WTC11 (cell line): ENCODE measurements around the gene NATD1. TPM values are rescaled to one million over a fixed set of nuclear protein-coding genes. Genes with fewer than 3 reads are reported as not detected.
"Not testable (repeated sequence)": the region's sequence is repeated elsewhere in the genome, so short reads cannot be mapped to it uniquely, and the experiment has no call there.

Experiments used
- ATAC-seq: fragments of 200-7000 bp; cut with Tn5 transposase; 2 replicates; pipeline ENCODE4 v1.10.0; 2021; ENCODE audit warnings: mild to moderate bottlenecking, moderate library complexity
- CTCF ChIA-PET: fragments of 300-600 bp; sonication (Branson Sonifier 250); formaldehyde crosslinking; loops from one replicate; lab custom pipeline; 2021; ENCODE audit warnings: antibody characterized with exemption; lab: Charles Lee
- POLR2A ChIA-PET: fragments of 350-600 bp; sonication (Branson Sonifier 250); formaldehyde crosslinking; loops from one replicate; lab custom pipeline; 2021; ENCODE audit warnings: antibody characterized with exemption; lab: Charles Lee
- DNase-seq: peaks from one replicate; pipeline ENCODE4 v3.0.0; 2021; ENCODE audit warnings: low spot score
- H3K27ac Mint-ChIP-seq: 2 replicates; pipeline ENCODE4 v1.8.0; 2021; ENCODE audit warnings: mixed read lengths
- H3K27me3 Mint-ChIP-seq: 2 replicates; pipeline ENCODE4 v1.8.0; 2021; ENCODE audit warnings: low read depth, mild to moderate bottlenecking, moderate library complexity, mixed read lengths
- H3K36me3 Mint-ChIP-seq: 2 replicates; pipeline ENCODE4 v1.8.0; 2021; ENCODE audit warnings: mixed read lengths
- H3K4me1 Mint-ChIP-seq: 2 replicates; pipeline ENCODE4 v1.8.0; 2022; ENCODE audit warnings: mixed read lengths
- H3K4me3 Mint-ChIP-seq: 2 replicates; pipeline ENCODE4 v1.8.0; 2021; ENCODE audit warnings: mild to moderate bottlenecking, moderate library complexity, mixed read lengths
- H3K9me3 Mint-ChIP-seq: 2 replicates; pipeline ENCODE4 v1.8.0; 2021; ENCODE audit warnings: mixed read lengths
- CBFB ChIP-seq: sonication (generic); formaldehyde crosslinking; IDR thresholded peaks from 2 replicates; pipeline ENCODE4 v1.8.1; 2022; ENCODE audit warnings: mild to moderate bottlenecking, low read depth, missing genetic modification reagents
- EMX1 ChIP-seq: fragments of 250-450 bp; sonication (Bioruptor Pico); IDR thresholded peaks from 2 replicates; pipeline ENCODE4 v1.8.0; 2021; ENCODE audit warnings: mild to moderate bottlenecking
- FOXP1 ChIP-seq: sonication (generic); formaldehyde crosslinking; IDR thresholded peaks from 2 replicates; pipeline ENCODE4 v1.8.0; 2022; ENCODE audit warnings: missing genetic modification reagents, mild to moderate bottlenecking, moderate library complexity, borderline replicate concordance
- GABPB1 ChIP-seq: sonication (generic); formaldehyde crosslinking; IDR thresholded peaks from 2 replicates; pipeline ENCODE4 v1.8.1; 2023; ENCODE audit warnings: mild to moderate bottlenecking, missing genetic modification reagents
- GTF2I ChIP-seq: fragments of 250-450 bp; sonication (Bioruptor Pico); conservative IDR thresholded peaks from 2 replicates; pipeline ENCODE4 v1.4.0; 2021; ENCODE audit warnings: mild to moderate bottlenecking
- JUN ChIP-seq: sonication (generic); formaldehyde crosslinking; IDR thresholded peaks from 2 replicates; pipeline ENCODE4 v1.8.0; 2023; ENCODE audit warnings: mild to moderate bottlenecking, missing genetic modification reagents
- OVOL2 ChIP-seq: fragments of 250-450 bp; sonication (Bioruptor Pico); IDR thresholded peaks from 2 replicates; pipeline ENCODE4 v1.9.0; 2021; ENCODE audit warnings: mild to moderate bottlenecking, borderline replicate concordance
- SMAD4 ChIP-seq: sonication (generic); formaldehyde crosslinking; IDR thresholded peaks from 2 replicates; pipeline ENCODE4 v1.8.0; 2022; ENCODE audit warnings: mild to moderate bottlenecking, missing genetic modification reagents
- TEAD1 ChIP-seq: sonication (generic); formaldehyde crosslinking; IDR thresholded peaks from 2 replicates; pipeline ENCODE4 v1.8.0; 2022; ENCODE audit warnings: mild to moderate bottlenecking, missing genetic modification reagents
- ZNF423 ChIP-seq: fragments of 250-450 bp; sonication (Bioruptor Pico); IDR thresholded peaks from 2 replicates; pipeline ENCODE4 v2.1.2; 2022; ENCODE audit warnings: mild to moderate bottlenecking, moderate library complexity
- total RNA-seq: library from RNA; stranded (reverse); gene quantifications from 3 replicates; pipeline ENCODE4 v1.2.3, GENCODE V29; 2021
- TF ChIP-seq, protein P1 (sequence below): fragments of 250-450 bp; sonication (Bioruptor Pico); IDR thresholded peaks from 2 replicates; pipeline ENCODE4 v1.9.0; 2021; ENCODE audit warnings: moderate library complexity, mild to moderate bottlenecking, inconsistent platforms, borderline replicate concordance
- TF ChIP-seq, protein P2 (sequence below): fragments of 250-450 bp; sonication (Bioruptor Pico); IDR thresholded peaks from 2 replicates; pipeline ENCODE4 v1.8.0; 2021; ENCODE audit warnings: mild to moderate bottlenecking
- TF ChIP-seq, protein P3 (sequence below): sonication (generic); formaldehyde crosslinking; IDR thresholded peaks from 2 replicates; pipeline ENCODE4 v1.8.1; 2023; ENCODE audit warnings: mild to moderate bottlenecking, missing genetic modification reagents
- TF ChIP-seq, protein P4 (sequence below): sonication (generic); formaldehyde crosslinking; IDR thresholded peaks from 2 replicates; pipeline ENCODE4 v1.8.0; 2022; ENCODE audit warnings: mild to moderate bottlenecking, missing genetic modification reagents

The NATD1 gene
- total RNA-seq, 1 experiment from 2014 or later = 10.1 TPM

DNA sequence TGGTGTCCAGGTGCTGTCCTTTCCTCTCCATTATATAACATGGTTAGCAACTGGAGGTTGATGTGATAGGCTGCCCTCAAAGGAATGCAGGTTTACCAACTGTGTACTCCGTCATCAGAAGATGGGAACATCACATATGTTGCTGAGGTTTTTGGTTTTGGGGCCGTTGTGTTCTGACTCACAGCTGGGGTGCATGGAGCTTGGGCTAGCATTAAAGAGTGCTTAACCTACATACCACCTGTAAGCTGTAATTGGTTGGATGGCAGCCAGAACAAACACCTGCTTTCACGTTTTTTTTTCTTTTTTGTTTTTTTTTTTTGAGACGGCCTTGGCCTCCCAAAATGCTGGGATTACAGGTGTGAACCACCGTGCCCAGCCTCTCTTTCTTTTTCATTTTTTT is 60.2 kb downstream of the NATD1 start:
- POLR2A ChIA-PET = no interaction called here
- no peak overlapping the region for H3K4me3 Mint-ChIP-seq
- H3K9me3 Mint-ChIP-seq = no peaks in the 10 kb centered on the region
- peaks cover 24% of the 10 kb centered on the region for H3K4me1 Mint-ChIP-seq
- CTCF ChIA-PET = interaction anchor here (0.9 kb wide), 1 partner anchor 74 kb away, joined by 3 read pairs; no protein-coding TSS in a partner anchor
- no peak for DNase-seq
- no peaks in the 10 kb centered on the region for H3K27me3 Mint-ChIP-seq
- peak; percentile 16; the same call in 1 of the 2 replicates for ATAC-seq
- no peak for TF ChIP-seq SMAD4 (CRISPR knock-in tag)
- H3K27ac Mint-ChIP-seq = no peak overlapping the region
- peaks cover 22% of the 10 kb centered on the region for H3K36me3 Mint-ChIP-seq

DNA sequence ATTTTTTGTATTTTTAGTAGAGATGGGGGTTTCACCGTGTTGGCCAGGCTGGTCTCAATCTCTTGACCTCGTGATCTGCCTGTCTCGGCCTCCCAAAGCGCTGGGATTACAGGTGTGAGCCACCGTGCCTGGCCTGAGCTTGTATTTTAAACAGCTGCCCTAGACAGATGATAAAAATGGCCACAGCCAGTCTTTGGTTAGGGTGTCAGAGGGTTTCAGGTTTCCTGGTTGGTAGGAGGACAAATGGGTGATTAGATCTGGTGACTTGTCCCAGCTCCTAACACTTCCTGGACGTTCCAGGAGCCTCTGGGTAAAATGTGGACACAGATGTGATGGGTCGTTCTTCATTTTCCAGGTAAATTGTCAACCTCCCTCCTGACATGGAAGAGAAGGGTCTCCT is 60.8 kb downstream of the NATD1 start:
- CTCF ChIA-PET = interaction anchor here (0.8 to 0.9 kb wide), 2 partner anchors 73 to 93 kb away, joined by 3 read pairs; no protein-coding TSS in a partner anchor
- DNase-seq, H3K4me3 Mint-ChIP-seq, H3K27me3 Mint-ChIP-seq, H3K9me3 Mint-ChIP-seq, ATAC-seq, POLR2A ChIA-PET: not testable (repeated sequence)
- Mint-ChIP-seq H3K36me3 (peaks cover 16% of the 10 kb centered on the region), H3K27ac (peak overlapping the region; percentile 37; the same call in 1 of the 2 replicates), H3K4me1 (peaks cover 24% of the 10 kb centered on the region)

DNA sequence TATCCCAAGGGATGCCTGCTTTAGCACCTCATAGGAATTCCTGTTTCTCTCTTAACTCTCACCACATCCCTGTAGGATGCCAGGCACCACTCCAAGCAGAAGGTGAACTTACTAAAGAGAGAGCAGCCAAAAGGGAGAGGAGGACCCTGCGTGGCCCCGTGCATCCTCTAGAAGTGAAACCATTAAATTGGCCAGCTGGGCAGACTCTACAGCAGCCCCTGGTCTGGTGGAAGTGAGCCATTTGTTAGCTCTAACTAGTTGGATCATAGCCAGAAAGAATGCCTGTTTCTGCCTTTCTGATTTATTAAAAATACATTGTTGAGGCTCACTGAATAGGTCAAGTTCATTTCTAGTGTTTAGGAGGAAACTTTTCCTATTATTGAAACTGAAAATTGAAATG is 61.5 kb downstream of the NATD1 start:
- TF ChIP-seq, protein P1, sequence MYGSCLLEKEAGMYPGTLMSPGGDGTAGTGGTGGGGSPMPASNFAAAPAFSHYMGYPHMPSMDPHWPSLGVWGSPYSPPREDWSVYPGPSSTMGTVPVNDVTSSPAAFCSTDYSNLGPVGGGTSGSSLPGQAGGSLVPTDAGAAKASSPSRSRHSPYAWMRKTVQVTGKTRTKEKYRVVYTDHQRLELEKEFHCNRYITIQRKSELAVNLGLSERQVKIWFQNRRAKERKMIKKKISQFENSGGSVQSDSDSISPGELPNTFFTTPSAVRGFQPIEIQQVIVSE = no peak
- TF ChIP-seq, protein P2, sequence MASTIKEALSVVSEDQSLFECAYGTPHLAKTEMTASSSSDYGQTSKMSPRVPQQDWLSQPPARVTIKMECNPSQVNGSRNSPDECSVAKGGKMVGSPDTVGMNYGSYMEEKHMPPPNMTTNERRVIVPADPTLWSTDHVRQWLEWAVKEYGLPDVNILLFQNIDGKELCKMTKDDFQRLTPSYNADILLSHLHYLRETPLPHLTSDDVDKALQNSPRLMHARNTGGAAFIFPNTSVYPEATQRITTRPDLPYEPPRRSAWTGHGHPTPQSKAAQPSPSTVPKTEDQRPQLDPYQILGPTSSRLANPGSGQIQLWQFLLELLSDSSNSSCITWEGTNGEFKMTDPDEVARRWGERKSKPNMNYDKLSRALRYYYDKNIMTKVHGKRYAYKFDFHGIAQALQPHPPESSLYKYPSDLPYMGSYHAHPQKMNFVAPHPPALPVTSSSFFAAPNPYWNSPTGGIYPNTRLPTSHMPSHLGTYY (CRISPR knock-in tag) = no peak
- TF ChIP-seq, protein P3, sequence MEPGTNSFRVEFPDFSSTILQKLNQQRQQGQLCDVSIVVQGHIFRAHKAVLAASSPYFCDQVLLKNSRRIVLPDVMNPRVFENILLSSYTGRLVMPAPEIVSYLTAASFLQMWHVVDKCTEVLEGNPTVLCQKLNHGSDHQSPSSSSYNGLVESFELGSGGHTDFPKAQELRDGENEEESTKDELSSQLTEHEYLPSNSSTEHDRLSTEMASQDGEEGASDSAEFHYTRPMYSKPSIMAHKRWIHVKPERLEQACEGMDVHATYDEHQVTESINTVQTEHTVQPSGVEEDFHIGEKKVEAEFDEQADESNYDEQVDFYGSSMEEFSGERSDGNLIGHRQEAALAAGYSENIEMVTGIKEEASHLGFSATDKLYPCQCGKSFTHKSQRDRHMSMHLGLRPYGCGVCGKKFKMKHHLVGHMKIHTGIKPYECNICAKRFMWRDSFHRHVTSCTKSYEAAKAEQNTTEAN (CRISPR knock-in tag) = no peak
- TF ChIP-seq CBFB (CRISPR knock-in tag) = no peak
- no peaks in the 10 kb centered on the region for H3K27me3 Mint-ChIP-seq
- no peak for ATAC-seq
- peaks cover 10% of the 10 kb centered on the region for H3K36me3 Mint-ChIP-seq
- no peaks in the 10 kb centered on the region for H3K9me3 Mint-ChIP-seq
- ChIA-PET CTCF (no interaction called here), POLR2A (no interaction called here)
- H3K4me3 Mint-ChIP-seq = no peak overlapping the region
- no peak for DNase-seq
- H3K4me1 Mint-ChIP-seq = peaks cover 22% of the 10 kb centered on the region
- H3K27ac Mint-ChIP-seq = no peak overlapping the region

DNA sequence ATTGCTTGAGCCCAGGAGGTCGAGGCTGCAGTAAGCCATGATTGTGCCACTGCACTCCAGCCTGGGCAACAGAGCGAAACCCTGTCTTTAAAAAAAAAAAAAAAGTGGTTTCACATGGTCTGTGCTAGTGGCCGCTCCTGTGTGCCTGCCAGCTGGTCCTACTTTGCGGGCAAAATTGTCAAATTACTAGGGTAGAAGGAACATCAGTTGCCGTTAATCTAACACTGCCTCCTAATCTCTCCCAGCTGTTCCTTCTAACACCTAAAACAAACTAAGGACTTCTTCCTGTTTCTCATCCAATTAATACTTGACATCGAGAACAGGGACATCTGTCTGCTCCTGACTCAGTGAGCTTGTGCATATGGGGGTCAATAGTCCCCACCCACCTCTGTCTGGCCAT is 63.1 kb downstream of the NATD1 start:
- Mint-ChIP-seq H3K27me3 (no peaks in the 10 kb centered on the region), H3K4me3 (no peak overlapping the region), H3K9me3 (no peaks in the 10 kb centered on the region), H3K36me3 (peaks cover 8% of the 10 kb centered on the region), H3K4me1 (peaks cover 26% of the 10 kb centered on the region), H3K27ac (no peak overlapping the region)
- no peak for TF ChIP-seq FOXP1 (CRISPR knock-in tag)
- TF ChIP-seq OVOL2 = no peak
- no peak for TF ChIP-seq TEAD1
- no peak for TF ChIP-seq EMX1 (CRISPR knock-in tag)
- no peak for TF ChIP-seq JUN (CRISPR knock-in tag)
- TF ChIP-seq GABPB1 (CRISPR knock-in tag) = no peak
- no peak for TF ChIP-seq ZNF423
- TF ChIP-seq, protein P4, sequence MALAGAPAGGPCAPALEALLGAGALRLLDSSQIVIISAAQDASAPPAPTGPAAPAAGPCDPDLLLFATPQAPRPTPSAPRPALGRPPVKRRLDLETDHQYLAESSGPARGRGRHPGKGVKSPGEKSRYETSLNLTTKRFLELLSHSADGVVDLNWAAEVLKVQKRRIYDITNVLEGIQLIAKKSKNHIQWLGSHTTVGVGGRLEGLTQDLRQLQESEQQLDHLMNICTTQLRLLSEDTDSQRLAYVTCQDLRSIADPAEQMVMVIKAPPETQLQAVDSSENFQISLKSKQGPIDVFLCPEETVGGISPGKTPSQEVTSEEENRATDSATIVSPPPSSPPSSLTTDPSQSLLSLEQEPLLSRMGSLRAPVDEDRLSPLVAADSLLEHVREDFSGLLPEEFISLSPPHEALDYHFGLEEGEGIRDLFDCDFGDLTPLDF (CRISPR knock-in tag) = no peak
- TF ChIP-seq GTF2I (CRISPR knock-in tag) = no peak
- ChIA-PET POLR2A (no interaction called here), CTCF (interaction anchor here (0.9 to 1.0 kb wide), 2 partner anchors 10 to 50 kb away, joined by 3 to 4 read pairs; no protein-coding TSS in a partner anchor)
- DNase-seq = no peak
- ATAC-seq = no peak
